WI38 (cell line): ENCODE results near the gene STXBP6.

ENCODE experiments used
- H3K4me3 ChIP-seq: 2 replicates; pipeline ENCODE4 v1.5.1; 2011; ENCODE audit warnings: low read depth, mild to moderate bottlenecking, control low read depth, low read length
- TF ChIP-seq, protein P1 (sequence below): IDR thresholded peaks from 2 replicates; pipeline ENCODE4 v1.5.1; 2012; ENCODE audit warnings: low read depth, mild to moderate bottlenecking, control low read depth, low read length

Gene STXBP6

DNA sequence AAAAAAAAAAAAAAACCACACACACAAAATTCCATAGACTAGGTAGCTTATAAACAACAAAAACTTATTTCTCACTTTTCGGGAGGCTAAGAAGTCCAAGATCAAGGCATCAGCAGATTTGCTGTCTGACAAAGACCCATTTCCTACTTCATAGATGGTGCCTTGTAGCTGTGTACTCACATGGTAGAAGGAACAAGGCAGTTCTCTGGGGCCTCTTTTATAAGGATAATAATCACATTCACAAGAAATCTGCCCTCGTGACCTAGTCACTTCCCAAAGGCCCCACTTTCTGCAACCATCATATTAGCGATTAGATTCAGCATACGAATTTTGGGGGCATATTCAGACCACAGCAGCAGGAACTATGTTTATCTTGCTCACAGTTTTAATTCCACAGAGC is 54.9 kb downstream of the STXBP6 start:
- H3K4me3 ChIP-seq, result no peak overlapping the region
- TF ChIP-seq, protein P1, sequence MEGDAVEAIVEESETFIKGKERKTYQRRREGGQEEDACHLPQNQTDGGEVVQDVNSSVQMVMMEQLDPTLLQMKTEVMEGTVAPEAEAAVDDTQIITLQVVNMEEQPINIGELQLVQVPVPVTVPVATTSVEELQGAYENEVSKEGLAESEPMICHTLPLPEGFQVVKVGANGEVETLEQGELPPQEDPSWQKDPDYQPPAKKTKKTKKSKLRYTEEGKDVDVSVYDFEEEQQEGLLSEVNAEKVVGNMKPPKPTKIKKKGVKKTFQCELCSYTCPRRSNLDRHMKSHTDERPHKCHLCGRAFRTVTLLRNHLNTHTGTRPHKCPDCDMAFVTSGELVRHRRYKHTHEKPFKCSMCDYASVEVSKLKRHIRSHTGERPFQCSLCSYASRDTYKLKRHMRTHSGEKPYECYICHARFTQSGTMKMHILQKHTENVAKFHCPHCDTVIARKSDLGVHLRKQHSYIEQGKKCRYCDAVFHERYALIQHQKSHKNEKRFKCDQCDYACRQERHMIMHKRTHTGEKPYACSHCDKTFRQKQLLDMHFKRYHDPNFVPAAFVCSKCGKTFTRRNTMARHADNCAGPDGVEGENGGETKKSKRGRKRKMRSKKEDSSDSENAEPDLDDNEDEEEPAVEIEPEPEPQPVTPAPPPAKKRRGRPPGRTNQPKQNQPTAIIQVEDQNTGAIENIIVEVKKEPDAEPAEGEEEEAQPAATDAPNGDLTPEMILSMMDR, result no peak

DNA sequence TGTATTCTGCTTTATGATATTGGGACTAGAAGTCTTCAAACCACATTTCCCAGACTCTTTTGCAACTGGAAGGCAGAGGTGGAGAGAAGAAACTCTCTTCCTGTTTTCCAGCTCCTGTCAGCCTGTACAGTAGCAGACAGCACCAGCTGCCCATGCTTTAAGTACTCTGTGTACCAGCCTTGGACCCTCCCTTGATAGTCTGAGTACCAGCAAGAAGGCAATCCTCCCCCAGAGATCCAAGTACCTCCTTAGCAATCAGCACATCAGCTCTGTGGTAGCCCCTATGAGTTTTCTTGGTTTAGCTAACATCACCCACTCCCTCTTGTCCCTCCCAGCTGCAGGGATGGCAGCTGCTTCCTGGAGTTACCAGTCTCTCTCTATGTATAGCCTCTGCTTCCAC is 56.3 kb downstream of the STXBP6 start:
- TF ChIP-seq, protein P1, result no peak
- H3K4me3 ChIP-seq, result no peak overlapping the region

DNA sequence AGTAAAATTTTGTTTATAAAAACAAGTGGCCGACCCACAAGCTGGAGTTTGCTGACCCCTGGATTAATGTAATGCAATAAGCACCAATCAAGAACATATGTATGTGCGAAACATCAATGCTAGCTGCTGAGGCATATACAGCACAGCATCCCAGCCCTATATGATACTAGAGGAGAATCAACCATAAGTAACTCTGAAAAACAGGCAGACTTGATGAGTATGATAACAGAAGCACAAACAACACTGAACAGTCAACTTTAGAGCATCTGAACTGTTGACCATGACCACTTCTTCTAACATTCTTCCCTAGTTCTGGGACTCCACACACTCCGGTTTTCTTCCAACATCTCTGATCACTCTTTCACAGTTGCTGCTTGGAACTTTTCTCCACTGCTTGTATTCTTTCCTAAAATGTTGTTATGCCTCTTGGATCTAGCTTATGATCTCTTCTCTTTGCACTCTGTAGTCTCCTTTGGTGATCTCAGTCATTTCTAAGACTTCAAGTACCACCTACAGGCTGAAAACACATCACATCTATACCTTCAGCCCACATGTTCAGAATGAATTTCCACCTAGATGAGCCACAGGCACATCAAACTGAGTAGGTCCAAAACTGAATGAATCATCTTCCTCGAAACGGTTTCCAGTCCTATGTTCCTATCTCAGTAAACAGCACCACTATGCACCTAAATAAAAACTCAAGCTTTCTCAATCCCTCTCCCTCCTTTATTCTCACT is 57.2 kb downstream of the STXBP6 start:
- H3K4me3 ChIP-seq, result no peak overlapping the region
- TF ChIP-seq, protein P1, result no peak

DNA sequence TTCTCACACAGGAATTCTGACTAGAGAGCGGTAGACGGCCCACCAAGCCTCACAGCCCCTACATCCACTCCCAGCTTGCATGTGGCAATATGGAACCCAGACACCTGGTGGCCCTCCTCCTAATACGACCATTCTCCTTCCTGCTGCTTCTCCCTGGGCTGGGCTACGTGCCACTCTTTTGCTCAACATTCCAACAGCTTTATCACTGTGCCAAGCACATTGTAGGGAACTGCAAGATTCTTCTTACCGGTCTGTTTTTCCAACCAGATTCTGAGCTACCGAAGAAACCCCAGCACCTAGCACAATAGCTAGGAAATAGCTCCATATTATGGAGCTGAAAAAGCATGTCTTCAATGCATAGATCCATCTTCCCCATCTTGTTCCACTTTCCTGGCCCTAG is 58.1 kb downstream of the STXBP6 start:
- H3K4me3 ChIP-seq, result no peak overlapping the region
- TF ChIP-seq, protein P1, result no peak

DNA sequence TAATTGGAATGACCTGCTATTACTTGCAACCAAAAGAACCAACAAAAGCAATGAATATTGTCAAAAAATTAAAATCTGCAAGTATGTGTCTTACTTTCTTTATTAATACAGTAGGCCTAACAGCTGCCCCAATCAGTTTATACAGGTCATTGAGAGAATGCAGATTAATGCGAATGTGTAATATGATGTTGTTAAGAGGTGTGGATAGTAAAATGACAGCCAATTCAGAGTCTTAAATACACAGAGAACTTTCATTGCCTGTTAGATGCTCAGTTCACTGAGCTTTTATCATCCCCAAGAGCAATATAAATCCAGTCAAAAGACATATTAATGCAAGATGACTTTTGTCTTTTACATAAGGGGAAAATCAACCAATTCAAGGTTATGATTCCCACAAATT is 58.7 kb downstream of the STXBP6 start:
- TF ChIP-seq, protein P1, result no peak
- no peak overlapping the region for H3K4me3 ChIP-seq

DNA sequence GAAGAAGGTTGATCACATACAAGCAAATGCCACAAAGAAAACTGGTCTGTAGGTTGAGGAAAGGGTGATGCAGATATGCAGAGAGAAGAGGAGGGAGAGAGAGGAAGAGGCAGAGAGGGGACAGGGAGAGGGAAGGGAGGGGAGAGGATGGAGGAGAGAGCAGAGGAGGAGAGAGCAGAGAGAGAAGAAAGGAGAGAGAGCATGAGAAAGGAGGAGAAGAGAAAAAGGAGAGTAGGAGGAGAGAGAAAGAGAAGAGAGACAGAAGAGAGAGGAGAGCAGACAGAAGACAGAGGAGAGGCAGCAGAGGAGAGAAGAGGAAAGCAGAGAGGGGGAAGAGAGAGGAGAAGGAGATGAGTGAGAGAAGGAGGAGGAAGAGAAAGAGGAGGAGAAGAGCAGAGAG is 59.2 kb downstream of the STXBP6 start:
- H3K4me3 ChIP-seq, result no peak overlapping the region
- TF ChIP-seq, protein P1, result no peak

DNA sequence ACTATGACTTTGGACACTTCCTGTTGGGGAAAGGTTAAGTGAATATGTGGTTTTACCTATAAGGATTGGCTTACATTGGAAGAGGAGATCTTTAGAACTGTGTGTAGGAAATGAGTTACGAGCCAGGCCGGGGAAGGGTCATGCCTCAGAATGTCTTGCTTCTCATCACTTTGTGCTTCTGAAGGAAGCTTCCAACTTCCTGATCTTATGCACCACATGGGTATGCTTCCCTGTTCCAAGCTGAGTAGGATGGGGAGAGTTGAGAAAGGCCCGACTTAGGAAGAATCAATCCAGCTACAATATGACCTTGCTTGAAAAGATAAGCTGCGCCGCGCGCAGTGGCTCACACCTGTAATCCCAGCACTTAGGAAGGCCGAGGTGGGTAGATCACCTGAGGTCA is 59.9 kb downstream of the STXBP6 start:
- H3K4me3 ChIP-seq, result no peak overlapping the region
- TF ChIP-seq, protein P1, result no peak
